Liver (tissue), 9 donors: ENCODE data around the gene FBXO10. TPM values are rescaled to one million over a fixed set of nuclear protein-coding genes. Genes with fewer than 3 reads are reported as not detected.

Experiments
- DNase-seq: peaks from one replicate; pipeline ENCODE4 v3.0.0-alpha.2; 2017; ENCODE audit warnings: low spot score
- H3K27ac ChIP-seq, 2 donors: one replicate each; pipeline ENCODE4 v1.7.0; 2013; ENCODE audit warnings: inconsistent platforms in 2 of 2, low read length in 2 of 2, control low read depth in 1 of 2, low read depth in 1 of 2, mild to moderate bottlenecking in 1 of 2
- H3K27me3 ChIP-seq, 4 donors: one replicate each; pipeline versions ENCODE4 v1.6.1 to v1.7.0; 2013; ENCODE audit warnings: low read length in 3 of 4, inconsistent platforms in 1 of 4, mild to moderate bottlenecking in 1 of 4, moderate library complexity in 1 of 4; ENCODE audit not compliant: control insufficient read depth in 4 of 4, insufficient read depth in 4 of 4
- H3K36me3 ChIP-seq, 4 donors: one replicate each; pipeline versions ENCODE4 v1.6.1 to v1.7.0; 2013; ENCODE audit warnings: low read length in 3 of 4, mild to moderate bottlenecking in 3 of 4, low read depth in 1 of 4, moderate library complexity in 1 of 4; ENCODE audit not compliant: control insufficient read depth in 4 of 4, insufficient read depth in 3 of 4
- H3K4me1 ChIP-seq, 4 donors: one replicate each; pipeline versions ENCODE4 v1.6.1 to v1.7.0; 2013; ENCODE audit warnings: low read length in 3 of 4, mild to moderate bottlenecking in 3 of 4, moderate library complexity in 1 of 4; ENCODE audit not compliant: control insufficient read depth in 4 of 4, insufficient read depth in 4 of 4
- H3K4me3 ChIP-seq, 3 donors: one replicate each; pipeline versions ENCODE4 v1.6.1 to v1.7.0; 2013; ENCODE audit warnings: low read length in 3 of 3, control low read depth in 1 of 3, low read depth in 1 of 3, mild to moderate bottlenecking in 1 of 3
- H3K9ac ChIP-seq, 2 donors: one replicate each; pipeline ENCODE4 v1.7.0; 2013; ENCODE audit warnings: low read length in 2 of 2, mild to moderate bottlenecking in 2 of 2, moderate library complexity in 2 of 2, control low read depth in 1 of 2, low read depth in 1 of 2
- H3K9me3 ChIP-seq, 4 donors: one replicate each; pipeline versions ENCODE4 v1.6.1 to v1.7.0; 2013; ENCODE audit warnings: low read length in 3 of 4; ENCODE audit not compliant: control insufficient read depth in 4 of 4
- ATF3 ChIP-seq: IDR thresholded peaks from 2 replicates; pipeline ENCODE4 v1.6.1; 2016; ENCODE audit warnings: antibody characterized with exemption
- CTCF ChIP-seq: fragments of 150-350 bp; IDR thresholded peaks from 2 replicates; pipeline ENCODE4 v1.5.1; 2017; ENCODE audit warnings: improper control_type of control experiment, low read depth, low read length; ENCODE audit not compliant: missing input control
- EGR1 ChIP-seq, 2 donors: IDR thresholded peaks; 2 replicates each; pipeline ENCODE4 v1.6.1; 2016 to 2018; ENCODE audit warnings: antibody characterized with exemption in 2 of 2, low read depth in 2 of 2
- GABPA ChIP-seq, 2 donors: IDR thresholded peaks in 1 of 2; conservative IDR thresholded peaks in 1 of 2; 2 replicates each; pipeline ENCODE4 v1.6.1; 2016; ENCODE audit warnings: antibody characterized with exemption in 2 of 2, mild to moderate bottlenecking in 1 of 2, moderate library complexity in 1 of 2
- HNF4A ChIP-seq, 2 donors: conservative IDR thresholded peaks; 2 replicates each; pipeline ENCODE4 v1.6.1; 2016; ENCODE audit warnings: antibody characterized with exemption in 2 of 2, mild to moderate bottlenecking in 2 of 2
- HNF4G ChIP-seq: IDR thresholded peaks from 2 replicates; pipeline ENCODE4 v1.6.1; 2016; ENCODE audit warnings: antibody characterized with exemption
- JUND ChIP-seq, 2 donors: IDR thresholded peaks; 2 replicates each; pipeline ENCODE4 v1.6.1; 2016; ENCODE audit warnings: antibody characterized with exemption in 2 of 2
- MAX ChIP-seq: IDR thresholded peaks from 2 replicates; pipeline ENCODE4 v1.6.1; 2016; ENCODE audit warnings: antibody characterized with exemption
- NR2F2 ChIP-seq: IDR thresholded peaks from 2 replicates; pipeline ENCODE4 v1.6.1; 2016; ENCODE audit warnings: antibody characterized with exemption
- RAD21 ChIP-seq, 2 donors: IDR thresholded peaks; 2 replicates each; pipeline ENCODE4 v1.6.1; 2016; ENCODE audit warnings: antibody characterized with exemption in 2 of 2, mild to moderate bottlenecking in 2 of 2
- REST ChIP-seq: IDR thresholded peaks from 2 replicates; pipeline ENCODE4 v1.6.1; 2016; ENCODE audit warnings: antibody characterized with exemption, mild to moderate bottlenecking
- RXRA ChIP-seq, 2 donors: IDR thresholded peaks; 2 replicates each; pipeline ENCODE4 v1.6.1; 2017 to 2018; ENCODE audit warnings: antibody characterized with exemption in 2 of 2, mild to moderate bottlenecking in 1 of 2
- TAF1 ChIP-seq: conservative IDR thresholded peaks from 2 replicates; pipeline ENCODE4 v1.6.1; 2016; ENCODE audit warnings: antibody characterized with exemption, mild to moderate bottlenecking
- YY1 ChIP-seq: IDR thresholded peaks from 2 replicates; pipeline ENCODE4 v1.6.1; 2016; ENCODE audit warnings: antibody characterized with exemption, mild to moderate bottlenecking
- ZBTB33 ChIP-seq: IDR thresholded peaks from 2 replicates; pipeline ENCODE4 v1.6.1; 2016; ENCODE audit warnings: antibody characterized with exemption
- WGBS: extraction: QIAGEN DNeasy Blood & Tissue Kit; methylation state at CpG from one replicate; pipeline ENCODE4 v1.1.7; 2013; 5-methylcytosine and 5-hydroxymethylcytosine counted together
- polyA plus RNA-seq, 2 donors: library from polyadenylated mRNA; stranded (reverse) in 1 of 2; unstranded in 1 of 2; fragments of 200-250 nt in 1 of 2; fragments of >200 nt in 1 of 2; fragmentation: Nextera tagmentation in 1 of 2; extraction: Ambion mirVana in 1 of 2; gene quantifications; one replicate each; pipeline versions ENCODE4 v1.2.1 to v1.2.3, GENCODE V29; 2013 to 2015
- total RNA-seq, 2 donors: library from RNA; depleted of rRNA; stranded (reverse); fragments of >200 nt; gene quantifications; one replicate each; pipeline ENCODE4 v1.2.3, GENCODE V29; 2014
- donor health status: healthy.
- donor health status: healthy.
- donor health status: healthy.
- donor health status: healthy.
- donor health status: healthy.

The FBXO10 gene
- total and polyA plus RNA-seq, 4 donors = 1.3 to 5.5 (median 4.1) TPM

- no peak overlapping the region for H3K9ac ChIP-seq
- no peak for DNase-seq
- H3K36me3 ChIP-seq = peaks cover 0 to 27% (median 4%) of the 10 kb centered on the region in 4 donors
- 94% methylated on average over 18 of the region's 18 CpGs for WGBS
- H3K4me3 ChIP-seq = no peak overlapping the region
- TF ChIP-seq ZBTB33 (no peak), JUND (IDR thresholded peaks at IDR 0.05) (no peak), RXRA (IDR thresholded peaks at IDR 0.05) (no peak), HNF4A (conservative IDR thresholded peaks at IDR 0.05) (no peak), EGR1 (IDR thresholded peaks at IDR 0.05; ENCODE audit: low read depth in 2 of 2) (no peak), ATF3 (no peak), GABPA (IDR thresholded peaks at IDR 0.05 in 1 of 2, conservative IDR thresholded peaks at IDR 0.05 in 1 of 2) (no peak), YY1 (no peak), TAF1 (no peak)
- H3K27me3 ChIP-seq = no peaks in the 10 kb centered on the region
- no peaks in the 10 kb centered on the region for H3K9me3 ChIP-seq
- no peak overlapping the region for H3K27ac ChIP-seq
- no peaks in the 10 kb centered on the region for H3K4me1 ChIP-seq
Measured at GRCh38 chr9:37528652-37529471, 47.3 kb downstream of the FBXO10 start.

GRCh38 chr9:37523916-37524315 lies 52.3 kb downstream of the FBXO10 start:
- no peak for DNase-seq
- Histone ChIP-seq H3K27ac (no peak overlapping the region), H3K9ac (no peak overlapping the region), H3K4me1 (no peaks in the 10 kb centered on the region), H3K9me3 (no peaks in the 10 kb centered on the region), H3K27me3 (no peaks in the 10 kb centered on the region), H3K36me3 (peaks cover 1 to 38% (median 10%) of the 10 kb centered on the region in 4 donors), H3K4me3 (no peak overlapping the region)
- WGBS = 98% methylated on average over 6 of the region's 6 CpGs
- TF ChIP-seq GABPA (IDR thresholded peaks at IDR 0.05 in 1 of 2, conservative IDR thresholded peaks at IDR 0.05 in 1 of 2) (no peak), MAX (no peak), REST (no peak), TAF1 (no peak), RAD21 (IDR thresholded peaks at IDR 0.05) (no peak), NR2F2 (no peak), EGR1 (IDR thresholded peaks at IDR 0.05; ENCODE audit: low read depth in 2 of 2) (no peak), HNF4G (no peak), CTCF (no peak)
